Neural cell (in vitro differentiated cells): Measurements from ENCODE around the gene TCF12.
"Not testable (repeated sequence)": the region's sequence is repeated elsewhere in the genome, so short reads cannot be mapped to it uniquely, and the experiment has no call there.

Experiments used
- EP300 ChIP-seq: fragments of 450-650 bp; conservative IDR thresholded peaks from 2 replicates; pipeline ENCODE4 v1.6.1; 2014; ENCODE audit warnings: antibody characterized with exemption, mild to moderate bottlenecking, moderate library complexity; ENCODE audit not compliant: poor library complexity, severe bottlenecking
- EZH2 ChIP-seq: fragments of 200-600, 300-800 bp; shearing (Covaris generic), sonication (generic); IDR thresholded peaks from 2 replicates; pipeline ENCODE4 v1.6.1; 2014; ENCODE audit warnings: antibody characterized with exemption, low read length, borderline replicate concordance, mild to moderate bottlenecking; ENCODE audit not compliant: insufficient read depth, poor library complexity, severe bottlenecking
- MXI1 ChIP-seq: fragments of 450-650 bp; conservative IDR thresholded peaks from 2 replicates; pipeline ENCODE4 v1.6.1; 2014; ENCODE audit warnings: antibody characterized with exemption, mild to moderate bottlenecking; ENCODE audit not compliant: poor library complexity, severe bottlenecking
- POLR2AphosphoS5 ChIP-seq: IDR thresholded peaks from 2 replicates; pipeline ENCODE4 v1.6.1; 2012
- RAD21 ChIP-seq: fragments of 450-650 bp; conservative IDR thresholded peaks from 2 replicates; pipeline ENCODE4 v1.6.1; 2014; ENCODE audit warnings: antibody characterized with exemption, mild to moderate bottlenecking, moderate library complexity
- SMC3 ChIP-seq: fragments of 450-650 bp; conservative IDR thresholded peaks from 2 replicates; pipeline ENCODE4 v1.6.1; 2014; ENCODE audit warnings: antibody characterized with exemption, mild to moderate bottlenecking, moderate library complexity; ENCODE audit not compliant: poor library complexity
- TAF1 ChIP-seq: IDR thresholded peaks from 2 replicates; pipeline ENCODE4 v1.6.1; 2012; ENCODE audit warnings: low read depth
- TF ChIP-seq, protein P1 (sequence below): fragments of 450-650 bp; IDR thresholded peaks from 2 replicates; pipeline ENCODE4 v1.5.1; 2014; ENCODE audit warnings: antibody characterized with exemption, mild to moderate bottlenecking, moderate library complexity; ENCODE audit not compliant: poor library complexity, severe bottlenecking
- TF ChIP-seq, protein P2 (sequence below): IDR thresholded peaks from 2 replicates; pipeline ENCODE4 v1.6.1; 2012; ENCODE audit warnings: borderline replicate concordance

DNA sequence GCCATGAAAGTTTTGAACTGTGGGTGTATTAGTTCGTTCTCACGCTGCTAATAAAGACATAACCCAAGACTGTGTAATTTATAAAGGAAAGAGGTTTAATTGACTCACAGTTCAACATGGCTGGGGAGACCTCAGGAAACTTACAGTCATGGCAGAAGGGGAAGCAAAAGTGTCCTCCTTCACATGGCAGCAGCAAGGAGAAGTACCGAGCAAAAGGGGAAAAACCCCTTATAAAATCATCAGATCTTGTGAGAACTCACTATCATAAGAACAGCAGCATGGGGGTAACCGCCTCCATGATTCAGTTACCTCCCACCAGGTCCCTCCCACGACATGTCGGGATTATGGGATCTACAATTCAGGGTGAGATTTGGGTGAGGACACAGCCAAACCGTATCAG, 245.8 kb downstream of the TCF12 start:
- TF ChIP-seq MXI1, RAD21, POLR2AphosphoS5, TAF1, EP300, EZH2, SMC3: not testable (repeated sequence)
- TF ChIP-seq, protein P1, sequence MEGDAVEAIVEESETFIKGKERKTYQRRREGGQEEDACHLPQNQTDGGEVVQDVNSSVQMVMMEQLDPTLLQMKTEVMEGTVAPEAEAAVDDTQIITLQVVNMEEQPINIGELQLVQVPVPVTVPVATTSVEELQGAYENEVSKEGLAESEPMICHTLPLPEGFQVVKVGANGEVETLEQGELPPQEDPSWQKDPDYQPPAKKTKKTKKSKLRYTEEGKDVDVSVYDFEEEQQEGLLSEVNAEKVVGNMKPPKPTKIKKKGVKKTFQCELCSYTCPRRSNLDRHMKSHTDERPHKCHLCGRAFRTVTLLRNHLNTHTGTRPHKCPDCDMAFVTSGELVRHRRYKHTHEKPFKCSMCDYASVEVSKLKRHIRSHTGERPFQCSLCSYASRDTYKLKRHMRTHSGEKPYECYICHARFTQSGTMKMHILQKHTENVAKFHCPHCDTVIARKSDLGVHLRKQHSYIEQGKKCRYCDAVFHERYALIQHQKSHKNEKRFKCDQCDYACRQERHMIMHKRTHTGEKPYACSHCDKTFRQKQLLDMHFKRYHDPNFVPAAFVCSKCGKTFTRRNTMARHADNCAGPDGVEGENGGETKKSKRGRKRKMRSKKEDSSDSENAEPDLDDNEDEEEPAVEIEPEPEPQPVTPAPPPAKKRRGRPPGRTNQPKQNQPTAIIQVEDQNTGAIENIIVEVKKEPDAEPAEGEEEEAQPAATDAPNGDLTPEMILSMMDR, result not testable (repeated sequence)
- TF ChIP-seq, protein P2, sequence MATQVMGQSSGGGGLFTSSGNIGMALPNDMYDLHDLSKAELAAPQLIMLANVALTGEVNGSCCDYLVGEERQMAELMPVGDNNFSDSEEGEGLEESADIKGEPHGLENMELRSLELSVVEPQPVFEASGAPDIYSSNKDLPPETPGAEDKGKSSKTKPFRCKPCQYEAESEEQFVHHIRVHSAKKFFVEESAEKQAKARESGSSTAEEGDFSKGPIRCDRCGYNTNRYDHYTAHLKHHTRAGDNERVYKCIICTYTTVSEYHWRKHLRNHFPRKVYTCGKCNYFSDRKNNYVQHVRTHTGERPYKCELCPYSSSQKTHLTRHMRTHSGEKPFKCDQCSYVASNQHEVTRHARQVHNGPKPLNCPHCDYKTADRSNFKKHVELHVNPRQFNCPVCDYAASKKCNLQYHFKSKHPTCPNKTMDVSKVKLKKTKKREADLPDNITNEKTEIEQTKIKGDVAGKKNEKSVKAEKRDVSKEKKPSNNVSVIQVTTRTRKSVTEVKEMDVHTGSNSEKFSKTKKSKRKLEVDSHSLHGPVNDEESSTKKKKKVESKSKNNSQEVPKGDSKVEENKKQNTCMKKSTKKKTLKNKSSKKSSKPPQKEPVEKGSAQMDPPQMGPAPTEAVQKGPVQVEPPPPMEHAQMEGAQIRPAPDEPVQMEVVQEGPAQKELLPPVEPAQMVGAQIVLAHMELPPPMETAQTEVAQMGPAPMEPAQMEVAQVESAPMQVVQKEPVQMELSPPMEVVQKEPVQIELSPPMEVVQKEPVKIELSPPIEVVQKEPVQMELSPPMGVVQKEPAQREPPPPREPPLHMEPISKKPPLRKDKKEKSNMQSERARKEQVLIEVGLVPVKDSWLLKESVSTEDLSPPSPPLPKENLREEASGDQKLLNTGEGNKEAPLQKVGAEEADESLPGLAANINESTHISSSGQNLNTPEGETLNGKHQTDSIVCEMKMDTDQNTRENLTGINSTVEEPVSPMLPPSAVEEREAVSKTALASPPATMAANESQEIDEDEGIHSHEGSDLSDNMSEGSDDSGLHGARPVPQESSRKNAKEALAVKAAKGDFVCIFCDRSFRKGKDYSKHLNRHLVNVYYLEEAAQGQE, result not testable (repeated sequence)
